Astrocyte (in vitro differentiated cells and primary cell): Measurements from ENCODE around the gene TBX4.
"Not testable (repeated sequence)": the region's sequence is repeated elsewhere in the genome, so short reads cannot be mapped to it uniquely, and the experiment has no call there.

ENCODE experiments used
- EZH2 ChIP-seq: IDR thresholded peaks from 2 replicates; pipeline ENCODE4 v1.6.1; 2012; ENCODE audit warnings: mild to moderate bottlenecking, low read length, inconsistent platforms; ENCODE audit not compliant: insufficient read depth
- TF ChIP-seq, protein P1 (sequence below): IDR thresholded peaks from 2 replicates; pipeline ENCODE4 v1.5.1; 2011; ENCODE audit warnings: low read depth, mild to moderate bottlenecking, inconsistent platforms, low read length, moderate library complexity; ENCODE audit not compliant: insufficient read depth

DNA sequence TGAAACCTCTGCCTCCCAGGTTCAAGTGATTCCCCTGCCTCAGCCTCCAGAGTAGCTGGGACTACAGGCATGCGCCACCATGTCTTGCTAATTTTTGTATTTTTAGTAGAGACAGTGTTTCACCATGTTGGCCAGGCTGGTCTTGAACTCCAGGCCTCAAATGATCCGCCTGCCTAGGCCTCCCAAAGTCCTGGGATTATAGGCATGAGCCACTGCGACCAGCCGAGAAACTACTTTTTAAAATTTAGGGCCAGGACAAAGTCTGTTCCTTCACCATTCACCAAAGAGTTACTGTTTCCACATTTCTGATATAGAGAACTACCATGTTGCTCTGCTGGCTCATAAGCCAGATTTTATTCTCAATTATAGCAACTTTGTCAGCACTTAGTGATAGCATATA, 3.1 kb upstream of the TBX4 start:
- TF ChIP-seq, protein P1, sequence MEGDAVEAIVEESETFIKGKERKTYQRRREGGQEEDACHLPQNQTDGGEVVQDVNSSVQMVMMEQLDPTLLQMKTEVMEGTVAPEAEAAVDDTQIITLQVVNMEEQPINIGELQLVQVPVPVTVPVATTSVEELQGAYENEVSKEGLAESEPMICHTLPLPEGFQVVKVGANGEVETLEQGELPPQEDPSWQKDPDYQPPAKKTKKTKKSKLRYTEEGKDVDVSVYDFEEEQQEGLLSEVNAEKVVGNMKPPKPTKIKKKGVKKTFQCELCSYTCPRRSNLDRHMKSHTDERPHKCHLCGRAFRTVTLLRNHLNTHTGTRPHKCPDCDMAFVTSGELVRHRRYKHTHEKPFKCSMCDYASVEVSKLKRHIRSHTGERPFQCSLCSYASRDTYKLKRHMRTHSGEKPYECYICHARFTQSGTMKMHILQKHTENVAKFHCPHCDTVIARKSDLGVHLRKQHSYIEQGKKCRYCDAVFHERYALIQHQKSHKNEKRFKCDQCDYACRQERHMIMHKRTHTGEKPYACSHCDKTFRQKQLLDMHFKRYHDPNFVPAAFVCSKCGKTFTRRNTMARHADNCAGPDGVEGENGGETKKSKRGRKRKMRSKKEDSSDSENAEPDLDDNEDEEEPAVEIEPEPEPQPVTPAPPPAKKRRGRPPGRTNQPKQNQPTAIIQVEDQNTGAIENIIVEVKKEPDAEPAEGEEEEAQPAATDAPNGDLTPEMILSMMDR: not testable (repeated sequence)
- not testable (repeated sequence) for TF ChIP-seq EZH2
